ENCODE results near the gene TFB1M. TPM values are rescaled to one million over a fixed set of nuclear protein-coding genes. Genes with fewer than 3 reads are reported as not detected.
"Not testable (repeated sequence)": the region's sequence is repeated elsewhere in the genome, so short reads cannot be mapped to it uniquely, and the experiment has no call there.

Gene TFB1M
- total RNA-seq, 1 donor from 2014 or later, result 17.9 TPM

- no peak for DNase-seq (ENCODE audit: missing footprints)
- ATAC-seq, result no peak
Measured at GRCh38 chr6:155254139-155254538, 60.1 kb downstream of the TFB1M start.

DNA sequence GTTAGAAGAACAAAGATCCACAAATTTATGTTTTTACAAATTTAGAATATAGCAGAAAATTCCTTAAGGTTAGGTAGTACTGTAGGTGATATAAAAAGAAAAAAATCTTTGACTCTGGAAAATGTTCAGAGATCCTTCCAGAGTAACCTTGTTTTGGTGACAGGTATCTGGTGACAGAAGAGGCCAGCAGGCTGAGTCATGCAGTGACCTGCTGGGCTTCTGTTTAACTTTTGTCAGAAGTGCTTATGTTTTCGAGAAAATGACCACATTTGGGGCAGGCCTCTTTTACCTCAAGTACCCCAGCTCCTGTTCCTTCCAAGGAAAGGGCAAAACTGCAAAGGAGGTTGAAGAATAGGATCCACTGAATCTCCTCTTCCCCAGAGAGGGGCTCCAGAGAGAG lies 60.9 kb downstream of the TFB1M start:
- DNase-seq (ENCODE audit: missing footprints) (no peak), ATAC-seq (peak; percentile 27)
- intact Hi-C loops (cut with DNase I), result loop anchor here (1.0 to 10.0 kb wide), 2 partner anchors 60 to 319 kb away; no protein-coding TSS in a partner anchor

More at GRCh38 chr6:155254139-155254538, 60.1 kb downstream of the TFB1M start:
- intact Hi-C loops (cut with DNase I), result loop anchor here (10.0 kb wide), 1 partner anchor 319 kb away; no protein-coding TSS in a partner anchor

DNA sequence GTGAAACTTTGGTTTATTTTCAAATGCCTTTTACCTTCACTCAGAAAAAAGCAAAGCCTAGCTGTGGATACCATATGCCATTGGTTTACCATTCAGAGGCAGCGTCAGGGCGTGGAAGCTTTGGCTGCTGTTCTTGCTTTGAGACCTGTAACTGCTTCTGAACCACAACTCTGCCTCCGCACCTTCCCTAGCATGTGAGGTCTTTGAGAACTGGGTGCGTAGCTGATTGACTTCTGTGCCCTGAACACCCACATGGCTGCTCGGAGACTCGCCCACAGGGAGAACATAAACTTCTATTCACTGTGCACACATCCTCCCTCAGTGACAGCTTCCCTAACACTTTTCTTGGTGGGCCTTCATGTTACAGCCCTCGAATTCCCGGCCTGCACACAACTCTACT lies 61.7 kb downstream of the TFB1M start:
- intact Hi-C loops (cut with DNase I), result loop anchor here (10.0 kb wide), 1 partner anchor 318 kb away; no protein-coding TSS in a partner anchor
- ATAC-seq (no peak), DNase-seq (ENCODE audit: missing footprints) (no peak)

DNA sequence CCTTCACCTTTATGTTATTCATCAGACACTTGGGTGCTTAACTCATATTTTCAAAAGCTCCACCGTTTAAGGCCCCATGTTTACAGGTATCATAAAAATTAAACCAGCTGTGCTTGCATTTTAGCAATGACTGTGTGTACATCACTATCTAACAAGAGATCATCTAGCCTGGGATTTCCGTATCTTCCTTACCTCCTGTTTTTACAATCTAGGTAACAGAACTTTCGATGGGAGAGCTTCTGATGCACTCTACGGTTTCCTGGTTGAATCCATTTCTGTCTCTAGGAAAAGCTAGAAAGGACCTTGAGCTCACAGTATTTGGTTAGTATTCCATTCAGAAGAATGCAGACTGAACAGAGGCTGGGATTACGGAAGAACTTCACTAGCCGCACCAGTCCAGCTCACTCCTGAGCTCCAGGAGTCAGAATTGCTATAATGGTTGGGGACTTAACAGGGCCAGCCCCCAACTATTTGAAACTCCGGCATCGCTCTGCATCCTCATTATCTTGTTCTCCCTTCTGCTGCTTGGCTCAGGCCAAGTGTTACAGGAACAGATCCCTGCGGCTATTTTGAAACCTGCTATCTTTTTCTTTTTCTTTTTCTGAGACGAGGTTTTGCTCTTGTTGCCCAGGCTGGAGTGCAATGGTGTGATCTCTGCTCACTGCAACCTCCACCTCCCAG lies 63.4 kb downstream of the TFB1M start:
- DNase-seq (ENCODE audit: missing footprints) (no peak), ATAC-seq (peak; percentile 49)
- intact Hi-C loops (cut with DNase I), result loop anchor here (10.0 kb wide), 1 partner anchor 316 kb away; no protein-coding TSS in a partner anchor

GRCh38 chr6:155248008-155249001 lies 66.0 kb downstream of the TFB1M start:
- DNase-seq (ENCODE audit: missing footprints) (no peak), ATAC-seq (peak; percentile 43)
- intact Hi-C loops (cut with DNase I), result loop anchor here (2.0 kb wide), 1 partner anchor 72 kb away; no protein-coding TSS in a partner anchor

DNA sequence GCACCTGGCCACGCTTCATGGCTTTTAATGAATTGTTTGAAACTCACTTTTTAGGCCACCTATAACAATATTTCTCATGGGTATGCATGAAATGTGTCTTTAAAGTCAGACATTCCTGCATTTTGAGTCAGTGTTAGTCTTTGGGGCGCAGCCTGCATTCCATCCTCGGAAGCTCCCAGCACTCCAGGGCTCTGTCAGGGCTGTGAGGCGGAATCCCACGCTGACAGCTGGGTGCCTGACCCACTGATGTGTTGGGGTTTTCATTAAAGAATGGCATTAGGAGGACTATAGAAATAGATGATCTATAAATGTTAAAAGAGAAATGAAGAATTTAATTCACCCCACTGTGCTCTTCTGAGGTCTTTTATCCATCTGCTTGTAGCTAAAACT lies 66.7 kb downstream of the TFB1M start:
- intact Hi-C loops (cut with DNase I), result loop anchor here (2.0 kb wide), 1 partner anchor 71 kb away; no protein-coding TSS in a partner anchor
- ATAC-seq, result no peak
- no peak for DNase-seq (ENCODE audit: missing footprints)

DNA sequence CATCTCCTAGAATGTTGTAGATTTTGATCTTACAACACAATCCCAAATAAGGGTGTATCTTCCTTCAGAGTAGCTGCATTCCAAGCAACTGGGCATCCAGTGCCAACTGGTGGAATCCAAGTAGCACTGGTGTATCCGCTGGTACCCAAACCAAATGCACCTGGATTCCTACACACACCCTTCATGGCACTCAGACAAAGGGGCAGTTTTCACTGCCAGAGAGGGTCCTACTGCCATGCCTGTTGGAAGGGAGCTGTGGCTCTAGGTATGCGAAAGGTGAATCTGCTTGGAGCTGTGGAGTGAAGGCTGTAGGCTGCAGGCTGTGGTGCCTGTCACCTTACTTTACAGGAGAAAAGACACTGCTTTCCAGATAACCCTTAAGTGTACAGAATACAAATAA lies 67.5 kb downstream of the TFB1M start:
- no peak for DNase-seq (ENCODE audit: missing footprints)
- no peak for ATAC-seq
- intact Hi-C loops (cut with DNase I), result no loop called here

DNA sequence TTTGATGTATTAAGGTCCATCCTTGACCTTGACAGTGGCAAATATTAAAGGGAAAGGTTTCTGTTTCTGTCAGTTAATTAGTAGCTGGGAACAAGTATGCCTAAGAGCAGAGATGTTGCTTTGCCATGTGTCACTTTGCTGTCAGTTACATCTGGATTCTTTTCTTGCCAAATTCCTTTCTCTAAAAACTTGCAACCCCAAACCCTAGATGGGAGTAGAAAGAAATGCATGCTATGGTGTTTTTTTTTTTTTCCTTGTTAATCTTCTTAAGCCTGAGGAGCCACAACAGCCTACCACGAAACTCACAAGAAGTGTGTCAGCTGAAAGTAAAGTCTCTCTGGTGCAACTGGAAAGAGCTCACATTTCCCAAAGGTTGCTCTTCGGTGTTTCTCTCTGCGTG lies 68.5 kb downstream of the TFB1M start:
- ATAC-seq (no peak), DNase-seq (ENCODE audit: missing footprints) (no peak)
- intact Hi-C loops (cut with DNase I), result no loop called here

- DNase-seq (ENCODE audit: missing footprints) (no peak), ATAC-seq (no peak)
- intact Hi-C loops (cut with DNase I), result no loop called here
Measured at GRCh38 chr6:155245193-155245592, 69.1 kb downstream of the TFB1M start.

DNA sequence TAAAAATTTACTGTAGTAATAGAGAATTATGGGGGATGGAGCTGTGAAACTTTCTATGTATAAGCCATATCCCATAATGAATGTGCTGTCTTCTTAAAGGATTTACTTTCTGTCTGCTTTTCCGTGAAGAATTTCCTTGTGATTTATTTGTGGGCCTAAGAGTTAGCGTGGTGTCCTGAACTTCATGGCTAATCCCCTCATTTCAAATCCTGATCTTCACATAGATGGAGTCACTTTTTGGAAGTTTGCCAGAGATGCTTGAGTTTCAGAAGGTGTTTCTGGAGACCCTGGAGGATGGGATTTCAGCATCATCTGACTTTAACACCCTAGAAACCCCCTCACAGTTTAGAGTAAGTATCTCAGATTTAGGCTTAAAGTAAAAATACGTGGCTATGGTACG lies 69.8 kb downstream of the TFB1M start:
- no peak for DNase-seq (ENCODE audit: missing footprints)
- ATAC-seq, result no peak
- intact Hi-C loops (cut with DNase I), result no loop called here

GRCh38 chr6:155241966-155242365 lies 72.3 kb downstream of the TFB1M start:
- DNase-seq (ENCODE audit: missing footprints) (no peak), ATAC-seq (no peak)
- intact Hi-C loops (cut with DNase I), result no loop called here

DNA sequence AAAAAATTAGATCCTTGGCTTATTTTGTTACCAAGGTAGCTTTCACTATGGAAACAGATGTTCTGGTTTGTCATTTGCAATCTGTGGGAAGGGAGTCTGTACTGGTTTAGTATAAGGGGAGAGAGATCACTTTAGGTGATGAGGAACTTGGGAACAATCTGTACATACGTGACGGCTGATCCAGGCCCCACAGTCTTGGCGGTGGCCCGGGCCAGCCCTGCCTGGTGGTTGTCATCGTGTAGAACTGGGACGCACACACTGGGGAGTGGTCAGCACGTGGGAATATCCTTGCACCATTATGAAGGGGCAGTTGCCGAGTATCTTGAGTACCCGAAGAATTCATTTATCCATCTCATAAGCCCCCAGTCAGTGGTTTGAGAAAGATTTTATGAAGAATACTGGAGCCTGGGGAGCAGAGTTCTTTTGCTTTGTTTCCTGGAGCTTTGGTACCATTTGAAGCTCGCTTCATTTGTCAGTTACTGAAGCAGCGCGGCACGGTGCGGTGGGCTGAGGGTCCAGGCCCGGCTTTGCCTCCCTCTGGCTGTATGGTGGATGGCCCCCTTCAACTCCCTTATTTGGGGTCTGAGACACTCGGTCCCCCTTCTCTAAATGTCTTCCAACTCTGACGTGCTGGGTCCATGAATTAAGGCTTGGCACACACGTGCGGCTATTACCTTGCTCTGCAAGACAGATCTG lies 73.2 kb downstream of the TFB1M start:
- intact Hi-C loops (cut with DNase I), result no loop called here
- ATAC-seq (no peak), DNase-seq (ENCODE audit: missing footprints) (no peak)

GRCh38 chr6:155237613-155238012 lies 76.7 kb downstream of the TFB1M start:
- DNase-seq (ENCODE audit: missing footprints) (no peak), ATAC-seq (no peak)
- intact Hi-C loops (cut with DNase I), result no loop called here

- ATAC-seq (no peak), DNase-seq (ENCODE audit: missing footprints) (no peak)
Measured at GRCh38 chr6:155235087-155235486, 79.2 kb downstream of the TFB1M start.

DNA sequence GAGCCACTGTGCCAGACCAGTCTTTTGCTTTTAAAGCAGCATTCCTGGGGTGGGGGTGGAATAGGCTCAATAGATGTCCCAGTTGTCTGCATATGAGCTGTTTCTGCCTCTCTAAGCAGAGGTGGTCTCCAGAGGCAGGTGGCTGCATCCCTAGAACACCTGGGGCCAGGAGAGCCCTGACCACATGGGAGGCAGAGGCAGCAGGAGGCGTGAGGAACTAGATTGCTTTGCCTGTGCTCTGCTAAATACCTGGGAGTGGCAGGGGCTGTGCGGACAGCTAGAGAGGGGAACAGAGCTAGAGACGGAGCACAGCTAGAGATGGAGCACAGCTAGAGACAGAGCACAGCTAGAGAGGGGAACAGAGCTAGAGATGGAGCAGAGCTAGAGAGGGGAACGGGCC lies 79.6 kb downstream of the TFB1M start:
- DNase-seq (ENCODE audit: missing footprints) (no peak), ATAC-seq (no peak)
- intact Hi-C loops (cut with DNase I), result no loop called here

More at GRCh38 chr6:155235087-155235486, 79.2 kb downstream of the TFB1M start:
- intact Hi-C loops (cut with DNase I), result no loop called here

GRCh38 chr6:155234167-155234566 lies 80.1 kb downstream of the TFB1M start:
- DNase-seq (ENCODE audit: missing footprints), result no peak
- ATAC-seq, result no peak
- intact Hi-C loops (cut with DNase I), result no loop called here

DNA sequence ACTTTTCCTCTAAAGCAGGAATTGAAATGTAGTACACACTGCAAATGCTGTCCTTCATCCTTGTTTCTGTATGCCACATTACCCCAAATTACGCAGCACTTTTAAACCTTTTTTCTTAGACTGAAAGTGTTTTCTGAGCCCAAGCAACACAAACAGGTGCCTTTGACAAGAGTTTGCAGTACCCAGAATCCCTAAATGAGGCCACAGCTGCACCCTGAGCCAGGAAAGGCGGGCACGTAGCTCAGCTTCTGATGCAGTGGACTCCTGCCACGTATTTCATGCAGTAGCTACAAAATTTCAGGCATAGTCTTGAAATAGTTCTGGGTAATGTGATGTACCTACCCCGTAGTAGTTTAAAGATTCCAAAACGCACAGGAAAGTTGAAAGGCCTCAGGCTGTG lies 81.4 kb downstream of the TFB1M start:
- intact Hi-C loops (cut with DNase I), result no loop called here
- DNase-seq (ENCODE audit: missing footprints) (no peak), ATAC-seq (no peak)

DNA sequence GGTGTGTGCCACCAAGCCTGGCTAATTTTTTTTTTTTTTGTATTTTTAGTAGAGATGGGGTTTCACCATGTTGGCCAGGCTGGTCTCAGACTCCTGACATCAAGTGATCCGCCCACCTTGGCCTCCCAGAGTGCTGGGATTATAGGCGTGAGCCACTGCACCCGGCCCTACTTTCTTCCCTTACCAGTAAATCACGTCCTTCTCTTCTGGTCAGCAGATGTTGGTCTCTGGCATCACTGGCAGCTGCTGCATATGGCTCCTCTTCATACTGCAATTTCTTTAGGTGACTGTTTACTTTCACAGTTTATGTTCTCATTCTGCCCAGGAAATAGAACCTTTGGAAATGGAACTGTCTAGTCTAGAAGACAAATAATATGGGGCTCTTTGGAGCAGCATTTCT lies 83.3 kb downstream of the TFB1M start:
- intact Hi-C loops (cut with DNase I); ATAC-seq; DNase-seq (ENCODE audit: missing footprints): not testable (repeated sequence)
